DOHH2 (cell line): ENCODE data around the gene P3H3.

ENCODE experiments used
- H3F3A ChIP-seq: fragments of 200-600 bp; sonication (generic), shearing (Covaris generic); 2 replicates; pipeline ENCODE4 v1.6.0; 2016; ENCODE audit warnings: antibody characterized with exemption, mild to moderate bottlenecking; ENCODE audit not compliant: control insufficient read depth, insufficient read depth
- H3K27ac ChIP-seq: fragments of 200-600 bp; sonication (generic); 2 replicates; pipeline ENCODE4 v1.5.1; 2014; ENCODE audit warnings: low read depth, mild to moderate bottlenecking, low read length, moderate library complexity
- H3K27me3 ChIP-seq: fragments of 200-600 bp; sonication (generic); 2 replicates; pipeline ENCODE4 v1.6.1; 2014; ENCODE audit warnings: mild to moderate bottlenecking, low read length, mixed read lengths; ENCODE audit not compliant: control insufficient read depth
- H3K36me3 ChIP-seq: fragments of 200-600 bp; sonication (generic); 2 replicates; pipeline ENCODE4 v1.6.1; 2014; ENCODE audit warnings: mild to moderate bottlenecking, low read length, moderate library complexity, mixed read lengths; ENCODE audit not compliant: control insufficient read depth
- H3K4me1 ChIP-seq: fragments of 200-600 bp; sonication (generic); 2 replicates; pipeline ENCODE4 v1.6.1; 2014; ENCODE audit warnings: mild to moderate bottlenecking, low read length, mixed read lengths; ENCODE audit not compliant: control insufficient read depth
- H3K4me2 ChIP-seq: fragments of 200-600 bp; sonication (generic); 2 replicates; pipeline ENCODE4 v1.6.0; 2014; ENCODE audit warnings: mild to moderate bottlenecking, low read length, moderate library complexity
- H3K4me3 ChIP-seq: fragments of 200-600 bp; sonication (generic); 2 replicates; pipeline ENCODE4 v1.5.1; 2014; ENCODE audit warnings: mild to moderate bottlenecking, low read length, mixed read lengths
- H3K79me2 ChIP-seq: fragments of 200-600 bp; sonication (generic); 2 replicates; pipeline ENCODE4 v1.6.1; 2014; ENCODE audit warnings: mild to moderate bottlenecking, low read length, mixed read lengths; ENCODE audit not compliant: control insufficient read depth
- H3K9me2 ChIP-seq: fragments of 200-600 bp; sonication (generic); replicated peaks from 2 replicates; pipeline ENCODE4 v1.6.1; 2014; ENCODE audit warnings: mild to moderate bottlenecking, low read length, mixed read lengths; ENCODE audit not compliant: control insufficient read depth
- H3K9me3 ChIP-seq: fragments of 200-600 bp; sonication (generic); 2 replicates; pipeline ENCODE4 v1.6.1; 2014; ENCODE audit warnings: antibody characterized with exemption, low read length, mixed read lengths; ENCODE audit not compliant: control insufficient read depth, insufficient read depth
- H4K20me1 ChIP-seq: fragments of 200-600 bp; sonication (generic); 2 replicates; pipeline ENCODE4 v1.6.0; 2014; ENCODE audit warnings: low read depth, mild to moderate bottlenecking, antibody characterized with exemption, low read length, moderate library complexity; ENCODE audit not compliant: control insufficient read depth, insufficient read depth
- EZH2phosphoT487 ChIP-seq: fragments of 200-600 bp; sonication (generic); IDR thresholded peaks from 2 replicates; pipeline ENCODE4 v1.6.1; 2017; ENCODE audit warnings: borderline replicate concordance, mild to moderate bottlenecking, antibody characterized with exemption, low read length, moderate library complexity, mixed read lengths
- TF ChIP-seq, protein P1 (sequence below): fragments of 200-600 bp; sonication (generic); IDR thresholded peaks from one replicate; pipeline ENCODE4 v1.5.1; 2014; ENCODE audit warnings: antibody characterized with exemption, mild to moderate bottlenecking, low read depth, low read length; ENCODE audit not compliant: poor library complexity, severe bottlenecking

P3H3 gene

DNA sequence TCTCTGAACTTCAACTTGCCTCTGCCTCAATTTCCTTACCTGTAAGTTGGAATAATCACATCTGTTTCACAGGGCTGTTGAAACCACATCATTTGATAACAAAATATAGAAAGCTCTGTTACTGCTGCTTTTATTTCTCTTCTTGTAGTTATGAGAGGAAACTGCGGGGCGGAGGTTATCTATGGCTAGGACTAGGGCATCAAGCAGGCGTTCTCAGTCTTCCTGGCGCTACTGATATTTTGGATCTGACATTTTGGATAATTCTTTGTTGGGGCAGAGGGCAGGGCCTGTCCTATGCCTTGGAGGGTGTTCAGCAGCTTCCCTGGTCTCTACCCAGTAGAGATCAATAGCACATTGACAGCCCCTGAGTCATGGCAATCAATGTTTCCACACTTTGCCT is 3.9 kb downstream of the P3H3 start:
- H4K20me1 ChIP-seq, result no peaks in the 10 kb centered on the region
- H3K36me3 ChIP-seq, result no peaks in the 10 kb centered on the region
- no peaks in the 10 kb centered on the region for H3K9me2 ChIP-seq
- no peaks in the 10 kb centered on the region for H3K79me2 ChIP-seq
- H3K27me3 ChIP-seq, result peaks cover 58% of the 10 kb centered on the region
- no peak overlapping the region for H3K4me3 ChIP-seq
- no peaks in the 10 kb centered on the region for H3K9me3 ChIP-seq
- TF ChIP-seq, protein P1, sequence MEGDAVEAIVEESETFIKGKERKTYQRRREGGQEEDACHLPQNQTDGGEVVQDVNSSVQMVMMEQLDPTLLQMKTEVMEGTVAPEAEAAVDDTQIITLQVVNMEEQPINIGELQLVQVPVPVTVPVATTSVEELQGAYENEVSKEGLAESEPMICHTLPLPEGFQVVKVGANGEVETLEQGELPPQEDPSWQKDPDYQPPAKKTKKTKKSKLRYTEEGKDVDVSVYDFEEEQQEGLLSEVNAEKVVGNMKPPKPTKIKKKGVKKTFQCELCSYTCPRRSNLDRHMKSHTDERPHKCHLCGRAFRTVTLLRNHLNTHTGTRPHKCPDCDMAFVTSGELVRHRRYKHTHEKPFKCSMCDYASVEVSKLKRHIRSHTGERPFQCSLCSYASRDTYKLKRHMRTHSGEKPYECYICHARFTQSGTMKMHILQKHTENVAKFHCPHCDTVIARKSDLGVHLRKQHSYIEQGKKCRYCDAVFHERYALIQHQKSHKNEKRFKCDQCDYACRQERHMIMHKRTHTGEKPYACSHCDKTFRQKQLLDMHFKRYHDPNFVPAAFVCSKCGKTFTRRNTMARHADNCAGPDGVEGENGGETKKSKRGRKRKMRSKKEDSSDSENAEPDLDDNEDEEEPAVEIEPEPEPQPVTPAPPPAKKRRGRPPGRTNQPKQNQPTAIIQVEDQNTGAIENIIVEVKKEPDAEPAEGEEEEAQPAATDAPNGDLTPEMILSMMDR, result no peak
- TF ChIP-seq EZH2phosphoT487, result no peak
- no peak overlapping the region for H3K27ac ChIP-seq
- no peak overlapping the region for H3K4me2 ChIP-seq
- peaks cover 27% of the 10 kb centered on the region for H3K4me1 ChIP-seq
- no peaks in the 10 kb centered on the region for H3F3A ChIP-seq

DNA sequence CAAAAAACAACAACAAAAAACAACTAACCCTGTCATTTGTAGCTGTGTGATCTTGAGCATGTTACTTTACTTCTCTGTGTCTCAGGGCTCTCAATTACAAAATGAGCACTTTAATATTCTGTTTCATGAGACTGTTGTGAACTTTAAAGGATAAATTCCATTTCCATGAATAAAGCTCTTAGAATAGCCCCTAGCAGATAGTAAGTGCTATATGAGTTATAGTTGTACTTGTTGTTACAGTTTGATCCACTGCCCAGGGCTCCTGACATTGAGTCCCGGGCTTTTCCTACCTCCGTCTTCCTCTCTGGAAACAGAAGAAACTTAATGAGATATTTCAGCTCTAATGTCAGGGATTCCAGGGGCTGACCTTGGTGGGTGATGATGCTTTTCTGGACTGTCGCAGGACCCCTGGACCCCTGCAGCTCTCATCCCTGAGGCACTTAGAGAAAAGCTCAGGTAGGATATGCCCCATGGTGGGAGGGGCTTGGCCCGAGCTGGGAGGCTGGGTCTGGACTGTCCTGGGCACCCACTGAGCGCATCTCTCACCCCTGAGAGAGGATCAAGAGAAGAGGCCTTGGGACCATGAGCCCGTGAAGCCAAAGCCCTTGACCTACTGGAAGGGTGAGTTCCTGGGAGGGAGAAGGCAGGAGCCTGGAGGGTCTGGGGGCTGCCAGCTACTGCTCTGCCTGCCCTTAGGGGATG is 5.1 kb downstream of the P3H3 start:
- Histone ChIP-seq H3K9me3 (no peaks in the 10 kb centered on the region), H3K79me2 (no peaks in the 10 kb centered on the region), H3K27ac (no peak overlapping the region), H3K4me2 (no peak overlapping the region), H3K27me3 (peaks cover 48% of the 10 kb centered on the region), H3K9me2 (no peaks in the 10 kb centered on the region), H4K20me1 (no peaks in the 10 kb centered on the region), H3K36me3 (no peaks in the 10 kb centered on the region), H3F3A (no peaks in the 10 kb centered on the region), H3K4me1 (peaks cover 21% of the 10 kb centered on the region), H3K4me3 (no peak overlapping the region)
- TF ChIP-seq, protein P1, result no peak
- TF ChIP-seq EZH2phosphoT487, result no peak

DNA sequence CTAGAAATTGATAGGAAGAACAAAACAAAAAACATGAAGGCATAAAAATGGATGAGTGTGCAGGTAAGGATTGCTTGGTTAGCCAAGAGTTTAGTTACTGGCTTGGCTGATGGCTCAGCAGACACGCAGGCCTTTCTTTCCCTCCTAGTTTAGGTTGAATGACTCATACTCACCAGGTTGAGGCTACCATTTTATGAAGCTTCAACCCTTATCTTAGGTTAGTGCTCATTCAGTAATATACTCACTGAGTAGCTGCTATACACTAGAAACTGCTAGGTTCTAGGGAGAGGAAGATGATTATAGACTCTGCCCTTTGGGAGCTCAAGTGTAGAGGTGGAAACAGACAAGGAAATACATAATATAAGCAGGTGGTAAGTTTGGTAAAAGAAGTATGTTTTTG is 6.0 kb downstream of the P3H3 start:
- H3K27ac ChIP-seq, result no peak overlapping the region
- H3K79me2 ChIP-seq, result no peaks in the 10 kb centered on the region
- no peaks in the 10 kb centered on the region for H3K36me3 ChIP-seq
- no peaks in the 10 kb centered on the region for H3K9me3 ChIP-seq
- H3K4me3 ChIP-seq, result no peak overlapping the region
- peaks cover 39% of the 10 kb centered on the region for H3K27me3 ChIP-seq
- no peaks in the 10 kb centered on the region for H3F3A ChIP-seq
- TF ChIP-seq, protein P1, result no peak
- TF ChIP-seq EZH2phosphoT487, result no peak
- H4K20me1 ChIP-seq, result no peaks in the 10 kb centered on the region
- H3K9me2 ChIP-seq, result no peaks in the 10 kb centered on the region
- H3K4me2 ChIP-seq, result no peak overlapping the region
- H3K4me1 ChIP-seq, result peaks cover 23% of the 10 kb centered on the region
